Activated CD4-positive, alpha-beta memory T cell treated with anti-CD3 and anti-CD28 coated beads, Interleukin-2, amount 10 ng/mL, durations not matched to agents 7 days and 5 days (primary cell): Measurements from ENCODE around the gene NUDT16L1. TPM values are rescaled to one million over a fixed set of nuclear protein-coding genes. Genes with fewer than 3 reads are reported as not detected.

Experiments used
- CTCF ChIA-PET: fragments of 350-600 bp; sonication (Branson Sonifier 250); formaldehyde crosslinking; loops from one replicate; lab custom pipeline; 2021; ENCODE audit warnings: antibody characterized with exemption, inconsistent platforms; lab: Charles Lee
- POLR2A ChIA-PET: fragments of 350-600 bp; sonication (Branson Sonifier 250); formaldehyde crosslinking; loops from one replicate; lab custom pipeline; 2021; ENCODE audit warnings: antibody characterized with exemption; lab: Charles Lee
- DNase-seq: peaks from one replicate; pipeline ENCODE4 v3.0.0-alpha.2; 2020
- H3K27ac Mint-ChIP-seq: one replicate; pipeline ENCODE4 v1.8.0; 2021; ENCODE audit warnings: mild to moderate bottlenecking, mixed read lengths
- H3K27me3 Mint-ChIP-seq: one replicate; pipeline ENCODE4 v1.8.0; 2021; ENCODE audit warnings: mixed read lengths
- H3K36me3 Mint-ChIP-seq: one replicate; pipeline ENCODE4 v1.8.0; 2021; ENCODE audit warnings: low read depth, mixed read lengths
- H3K4me1 Mint-ChIP-seq: one replicate; pipeline ENCODE4 v1.8.0; 2021; ENCODE audit warnings: mixed read lengths
- H3K4me3 Mint-ChIP-seq: one replicate; pipeline ENCODE4 v1.8.0; 2021; ENCODE audit warnings: mild to moderate bottlenecking, mixed read lengths
- H3K9me3 Mint-ChIP-seq: one replicate; pipeline ENCODE4 v1.8.0; 2021; ENCODE audit warnings: mixed read lengths
- total RNA-seq, 2 experiments: library from RNA; stranded (reverse); gene quantifications; one replicate each; pipeline ENCODE4 v1.2.3, GENCODE V29; 2021

NUDT16L1 gene
- total RNA-seq, 2 experiments from 2014 or later, result 24.2 to 25.5 TPM

DNA sequence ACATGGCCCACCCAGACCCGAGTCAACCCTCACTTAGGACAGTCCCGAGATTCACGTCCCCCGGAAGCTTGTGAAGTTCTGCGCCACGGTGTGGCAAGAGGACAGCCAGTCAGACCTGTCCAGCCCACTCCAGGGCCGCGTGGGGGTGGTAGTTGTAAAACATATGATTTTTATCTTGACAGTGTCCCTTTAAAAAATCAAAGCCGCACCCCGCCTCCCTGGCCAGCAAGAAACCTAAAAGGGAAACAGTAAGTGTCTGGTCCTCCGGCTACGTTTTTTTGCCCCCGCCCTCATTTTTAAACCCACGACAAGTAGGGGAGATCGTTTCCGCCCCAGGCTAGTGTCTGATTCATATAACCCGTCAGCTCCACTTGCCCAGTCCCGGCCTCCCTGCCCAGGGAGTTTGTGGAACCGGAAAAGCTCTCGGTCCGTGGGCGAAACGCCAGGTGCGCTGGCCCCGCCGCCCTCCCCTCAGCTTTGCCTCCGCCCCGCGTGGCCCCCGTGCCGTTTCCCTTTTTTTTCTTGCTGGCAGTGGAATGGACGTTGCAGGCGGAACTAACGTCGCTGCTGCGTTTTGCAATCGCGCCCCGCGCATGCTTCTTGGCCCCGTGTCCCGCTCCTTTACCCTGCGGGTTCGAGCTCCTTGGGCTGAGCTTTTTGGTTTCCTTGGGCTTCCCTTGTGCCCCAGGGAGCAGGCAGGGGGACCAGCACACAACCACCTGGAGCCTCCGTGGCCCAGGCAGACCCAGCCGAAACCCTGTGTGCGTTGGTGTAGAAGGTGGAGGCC lies 13.3 kb upstream of the NUDT16L1 start:
- DNase-seq, result no peak
- H3K9me3 Mint-ChIP-seq, result no peaks in the 10 kb centered on the region
- H3K4me3 Mint-ChIP-seq, result no peak overlapping the region
- ChIA-PET CTCF (no interaction called here), POLR2A (interaction anchor here (1.4 to 1.9 kb wide), 2 partner anchors 11 to 14 kb away, joined by 4 to 5 read pairs; partner anchors contain the start of gene NUDT16L1)
- H3K4me1 Mint-ChIP-seq, result peaks cover 31% of the 10 kb centered on the region
- no peaks in the 10 kb centered on the region for H3K27me3 Mint-ChIP-seq
- H3K27ac Mint-ChIP-seq, result peak overlapping the region; percentile 49
- H3K36me3 Mint-ChIP-seq, result peaks cover 27% of the 10 kb centered on the region

- peak overlapping the region; percentile 21 for H3K4me3 Mint-ChIP-seq
- H3K9me3 Mint-ChIP-seq, result no peaks in the 10 kb centered on the region
- H3K36me3 Mint-ChIP-seq, result peaks cover 27% of the 10 kb centered on the region
- peaks cover 26% of the 10 kb centered on the region for H3K4me1 Mint-ChIP-seq
- POLR2A ChIA-PET, result interaction anchor here (1.0 to 1.4 kb wide), 2 partner anchors 10 to 14 kb away, joined by 3 to 4 read pairs; no protein-coding TSS in a partner anchor
- no peaks in the 10 kb centered on the region for H3K27me3 Mint-ChIP-seq
- peak overlapping the region; percentile 49 for H3K27ac Mint-ChIP-seq
- DNase-seq, result no peak
- CTCF ChIA-PET, result no interaction called here
Measured at GRCh38 chr16:4680673-4681470, 12.5 kb upstream of the NUDT16L1 start.

DNA sequence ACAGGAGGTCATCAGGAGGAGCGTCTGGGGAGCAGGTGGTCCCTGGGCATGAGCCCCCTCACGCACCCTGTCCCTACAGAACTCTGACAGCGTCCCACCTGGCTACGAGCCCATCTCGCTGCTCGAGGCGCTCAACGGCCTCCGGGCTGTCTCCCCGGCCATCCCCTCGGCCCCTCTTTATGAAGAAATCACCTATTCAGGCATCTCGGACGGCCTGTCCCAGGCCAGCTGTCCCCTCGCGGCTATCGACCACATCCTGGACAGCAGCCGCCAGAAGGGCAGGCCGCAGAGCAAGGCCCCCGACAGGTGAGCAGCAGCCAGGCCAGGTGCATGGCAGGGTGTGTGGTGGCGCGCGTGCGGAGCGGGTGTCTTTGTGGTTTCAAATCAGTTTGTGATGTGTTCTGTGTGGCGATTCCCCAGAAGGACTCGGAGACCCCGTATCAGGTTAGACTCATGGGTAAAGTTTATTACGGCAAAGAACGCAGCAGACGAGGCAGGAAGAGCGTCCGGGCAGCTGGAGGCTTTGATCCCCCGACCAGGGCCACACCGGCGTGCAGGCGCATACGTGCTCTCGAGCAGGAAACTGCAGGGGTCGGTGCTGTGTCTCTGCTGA lies 11.8 kb upstream of the NUDT16L1 start:
- no peak overlapping the region for H3K27ac Mint-ChIP-seq
- POLR2A ChIA-PET, result interaction anchor here (1.0 to 1.4 kb wide), 3 partner anchors 10 to 13 kb away, joined by 3 to 4 read pairs (median 3); partner anchors contain the start of gene NUDT16L1
- no peak overlapping the region for H3K4me3 Mint-ChIP-seq

DNA sequence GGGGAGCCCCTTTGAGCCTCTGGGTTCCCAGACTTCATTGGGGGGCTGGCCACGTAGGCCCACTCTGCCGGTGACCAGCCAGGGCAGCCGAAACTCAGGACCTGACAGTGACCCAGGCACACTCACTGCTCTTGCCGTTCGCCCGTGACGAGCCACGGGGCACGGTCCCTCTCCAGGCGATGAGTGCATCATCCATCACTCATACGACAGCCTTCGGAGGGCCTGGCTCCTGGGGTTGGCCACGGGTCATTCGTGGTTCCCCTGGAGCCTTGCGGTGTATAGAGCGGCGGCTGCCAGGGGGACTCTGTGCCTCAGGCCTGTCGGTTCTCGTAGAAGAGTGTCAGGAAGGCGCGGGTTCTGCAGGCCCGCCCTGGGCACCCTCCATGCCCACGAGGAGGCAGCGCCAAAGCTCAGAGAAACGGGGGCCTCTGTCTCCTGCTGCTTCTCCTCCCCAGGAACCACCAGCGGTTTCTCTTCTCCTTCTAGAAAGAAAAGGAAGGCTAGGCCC lies 11.2 kb upstream of the NUDT16L1 start:
- H3K36me3 Mint-ChIP-seq, result peaks cover 18% of the 10 kb centered on the region
- no peak overlapping the region for H3K4me3 Mint-ChIP-seq
- no peaks in the 10 kb centered on the region for H3K27me3 Mint-ChIP-seq
- CTCF ChIA-PET, result interaction anchor here (1.0 to 1.1 kb wide), 3 partner anchors 14 to 97 kb away, joined by 3 read pairs; no protein-coding TSS in a partner anchor
- DNase-seq, result no peak
- H3K4me1 Mint-ChIP-seq, result peaks cover 13% of the 10 kb centered on the region
- POLR2A ChIA-PET, result interaction anchor here (1.0 kb wide), 1 partner anchor 11 kb away, joined by 3 read pairs; the partner anchor contains the start of gene NUDT16L1
- H3K9me3 Mint-ChIP-seq, result no peaks in the 10 kb centered on the region
- no peak overlapping the region for H3K27ac Mint-ChIP-seq

More for the DNA sequence above, 11.8 kb upstream of the NUDT16L1 start:
- peaks cover 23% of the 10 kb centered on the region for H3K36me3 Mint-ChIP-seq
- peaks cover 19% of the 10 kb centered on the region for H3K4me1 Mint-ChIP-seq
- DNase-seq, result no peak
- H3K9me3 Mint-ChIP-seq, result no peaks in the 10 kb centered on the region
- CTCF ChIA-PET, result no interaction called here
- H3K27me3 Mint-ChIP-seq, result no peaks in the 10 kb centered on the region

GRCh38 chr16:4682616-4683254 lies 10.6 kb upstream of the NUDT16L1 start:
- Mint-ChIP-seq H3K36me3 (peaks cover 18% of the 10 kb centered on the region), H3K27me3 (no peaks in the 10 kb centered on the region), H3K27ac (no peak overlapping the region), H3K9me3 (no peaks in the 10 kb centered on the region), H3K4me1 (peaks cover 8% of the 10 kb centered on the region), H3K4me3 (no peak overlapping the region)
- CTCF ChIA-PET, result interaction anchor here (0.7 to 1.1 kb wide), 7 partner anchors 9 to 98 kb away, joined by 3 to 6 read pairs (median 3); partner anchors contain the start of genes MGRN1 and NUDT16L1
- POLR2A ChIA-PET, result interaction anchor here (1.0 kb wide), 2 partner anchors 10 to 67 kb away, joined by 3 read pairs; partner anchors contain the start of gene NUDT16L1
- peak; percentile 41 for DNase-seq

DNA sequence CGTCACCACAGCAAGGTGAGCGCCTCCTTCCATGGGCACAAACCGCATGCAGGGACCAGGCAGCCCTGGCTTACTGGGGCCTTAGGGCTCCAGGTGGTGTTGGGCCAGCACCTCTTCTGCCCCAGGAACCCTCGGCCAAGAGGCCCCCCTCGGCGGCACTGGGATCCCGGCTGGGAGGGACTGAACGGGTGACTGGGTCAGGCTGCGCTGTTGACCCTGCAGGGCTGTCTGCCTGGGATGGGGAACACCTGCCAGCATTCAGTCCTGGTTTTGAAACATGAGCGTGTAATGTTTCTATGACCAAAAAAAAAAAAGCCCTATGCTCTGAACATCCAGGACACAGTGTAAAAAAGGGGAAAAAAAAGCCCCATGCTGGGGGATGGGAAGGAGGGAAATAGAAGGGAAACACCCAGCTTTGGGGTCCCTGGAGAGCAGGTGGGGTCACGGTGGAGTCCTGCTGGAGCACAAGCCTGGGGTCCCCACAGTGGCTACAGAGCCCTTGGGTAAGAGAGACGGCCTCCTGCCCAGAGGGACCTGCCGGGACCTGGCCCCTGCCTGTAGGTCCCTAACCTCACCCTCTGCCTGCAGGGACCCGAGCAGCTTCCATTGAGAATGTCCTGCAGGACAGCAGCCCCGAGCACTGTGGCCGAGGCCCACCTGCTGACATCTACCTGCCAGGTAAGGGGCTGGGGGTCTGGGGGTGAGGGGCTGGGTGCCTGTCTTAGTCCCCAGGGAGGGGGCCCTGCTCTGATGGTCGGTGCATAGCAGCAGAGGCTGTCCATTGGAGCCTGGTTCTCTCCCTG lies 9.9 kb upstream of the NUDT16L1 start:
- peaks cover 1% of the 10 kb centered on the region for H3K4me1 Mint-ChIP-seq
- H3K27me3 Mint-ChIP-seq, result no peaks in the 10 kb centered on the region
- POLR2A ChIA-PET, result interaction anchor here (1.0 kb wide), 1 partner anchor 68 kb away, joined by 3 read pairs; no protein-coding TSS in a partner anchor
- CTCF ChIA-PET, result interaction anchor here (0.7 to 1.1 kb wide), 7 partner anchors 8 to 98 kb away, joined by 3 to 6 read pairs (median 3); partner anchors contain the start of genes MGRN1 and NUDT16L1
- no peak for DNase-seq
- H3K9me3 Mint-ChIP-seq, result no peaks in the 10 kb centered on the region
- peaks cover 12% of the 10 kb centered on the region for H3K36me3 Mint-ChIP-seq
- no peak overlapping the region for H3K4me3 Mint-ChIP-seq
- H3K27ac Mint-ChIP-seq, result no peak overlapping the region

DNA sequence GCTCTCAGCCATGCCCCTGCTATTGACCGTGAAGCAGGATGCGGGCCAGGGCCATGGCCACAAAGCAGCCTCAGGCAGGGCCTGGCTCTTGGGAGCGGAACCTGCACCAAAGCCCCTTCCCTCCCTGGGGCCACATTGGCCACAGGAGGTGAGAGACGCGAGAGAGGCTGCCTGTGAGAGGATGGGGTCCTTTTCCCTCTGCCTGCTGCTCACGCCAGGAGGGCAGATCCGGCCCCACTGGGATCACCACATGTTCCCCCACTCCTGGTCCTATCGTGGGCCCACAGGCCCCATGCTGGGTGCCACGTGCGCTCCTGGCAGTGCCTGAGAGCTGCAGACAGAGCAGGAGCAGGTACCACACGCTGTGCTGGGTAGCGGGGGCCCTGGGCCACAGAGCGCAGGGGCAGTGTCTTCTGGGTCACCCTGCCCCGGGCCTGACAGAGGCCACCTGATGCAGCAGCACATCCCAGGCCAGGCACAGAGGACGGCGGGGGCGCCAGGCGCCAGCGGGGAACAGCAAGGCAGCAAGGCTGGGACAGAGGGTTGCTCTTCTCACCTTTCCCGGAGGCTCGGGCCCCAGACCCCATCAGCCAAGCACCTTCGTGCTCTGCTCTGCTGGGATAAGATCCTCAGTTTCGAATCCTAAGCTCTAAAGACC lies 9.2 kb upstream of the NUDT16L1 start:
- H3K4me3 Mint-ChIP-seq, result no peak overlapping the region
- ChIA-PET CTCF (no interaction called here), POLR2A (no interaction called here)
- no peaks in the 10 kb centered on the region for H3K27me3 Mint-ChIP-seq
- H3K36me3 Mint-ChIP-seq, result peaks cover 11% of the 10 kb centered on the region
- DNase-seq, result no peak
- no peak overlapping the region for H3K27ac Mint-ChIP-seq
- H3K9me3 Mint-ChIP-seq, result no peaks in the 10 kb centered on the region
- H3K4me1 Mint-ChIP-seq, result no peaks in the 10 kb centered on the region

- DNase-seq, result no peak
- Mint-ChIP-seq H3K36me3 (peaks cover 9% of the 10 kb centered on the region), H3K4me1 (no peaks in the 10 kb centered on the region), H3K9me3 (no peaks in the 10 kb centered on the region), H3K4me3 (no peak overlapping the region), H3K27ac (no peak overlapping the region), H3K27me3 (no peaks in the 10 kb centered on the region)
- CTCF ChIA-PET, result no interaction called here
- POLR2A ChIA-PET, result no interaction called here
Measured at GRCh38 chr16:4684763-4685162, 8.6 kb upstream of the NUDT16L1 start.

- H3K27ac Mint-ChIP-seq, result no peak overlapping the region
- no peaks in the 10 kb centered on the region for H3K4me1 Mint-ChIP-seq
- ChIA-PET POLR2A (interaction anchor here (1.0 kb wide), 1 partner anchor 15 kb away, joined by 3 read pairs; no protein-coding TSS in a partner anchor), CTCF (no interaction called here)
- peaks cover 9% of the 10 kb centered on the region for H3K36me3 Mint-ChIP-seq
- no peak for DNase-seq
- H3K4me3 Mint-ChIP-seq, result no peak overlapping the region
- H3K9me3 Mint-ChIP-seq, result no peaks in the 10 kb centered on the region
- no peaks in the 10 kb centered on the region for H3K27me3 Mint-ChIP-seq
Measured at GRCh38 chr16:4685292-4685691, 8.1 kb upstream of the NUDT16L1 start.

DNA sequence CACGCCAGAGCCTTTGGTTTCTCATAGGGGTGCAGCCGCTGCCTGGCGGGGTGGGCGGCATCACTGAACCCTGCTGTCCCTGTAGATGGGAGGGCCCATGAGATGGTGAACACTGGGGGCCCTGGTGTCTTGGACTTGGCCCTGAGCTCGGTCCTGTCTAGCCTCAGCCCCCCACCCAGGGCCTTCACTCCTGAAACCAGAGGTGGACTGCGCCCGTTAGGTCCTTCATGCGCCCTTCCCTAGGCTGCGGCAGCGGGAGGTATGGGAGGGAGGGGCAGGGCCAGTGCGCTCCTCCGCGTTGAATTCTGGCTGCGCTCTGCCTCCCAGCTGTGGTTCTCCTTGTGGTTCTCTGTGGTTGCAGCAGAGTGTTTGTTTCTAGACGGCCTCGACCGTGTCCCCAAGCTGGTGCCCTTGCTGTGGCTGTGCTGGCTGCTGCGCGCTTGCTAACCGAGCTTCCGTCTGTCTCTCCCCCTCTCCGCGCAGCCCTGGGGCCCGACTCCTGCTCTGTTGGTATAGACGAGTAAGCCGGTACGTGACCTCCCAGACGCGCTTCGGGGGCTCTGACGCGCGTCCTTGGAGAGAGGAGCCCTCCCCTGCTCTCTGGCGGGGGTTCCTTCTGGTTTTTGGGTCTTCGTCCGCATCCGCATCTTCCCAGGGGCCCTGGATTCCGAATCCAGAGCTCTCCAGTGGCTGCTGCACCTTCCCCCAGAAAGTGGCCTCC lies 7.4 kb upstream of the NUDT16L1 start:
- Mint-ChIP-seq H3K9me3 (no peaks in the 10 kb centered on the region), H3K27ac (no peak overlapping the region), H3K4me1 (no peaks in the 10 kb centered on the region), H3K4me3 (no peak overlapping the region), H3K27me3 (no peaks in the 10 kb centered on the region), H3K36me3 (peaks cover 9% of the 10 kb centered on the region)
- POLR2A ChIA-PET, result interaction anchor here (1.0 kb wide), 1 partner anchor 14 kb away, joined by 3 read pairs; no protein-coding TSS in a partner anchor
- no peak for DNase-seq
- CTCF ChIA-PET, result no interaction called here
